HL-60 (cell line): ENCODE measurements around the gene PTPRT.

ENCODE experiments used
- GABPA ChIP-seq: IDR thresholded peaks from 2 replicates; pipeline ENCODE4 v1.6.1; 2012; ENCODE audit warnings: low read depth
- POLR2AphosphoS5 ChIP-seq: IDR thresholded peaks from 2 replicates; pipeline ENCODE4 v1.6.1; 2012; ENCODE audit warnings: low read depth
- TF ChIP-seq, protein P1 (sequence below): IDR thresholded peaks from one replicate; pipeline ENCODE4 v1.5.1; 2011; ENCODE audit warnings: low read length, control low read depth, inconsistent platforms; ENCODE audit not compliant: insufficient read depth

- TF ChIP-seq, protein P1, sequence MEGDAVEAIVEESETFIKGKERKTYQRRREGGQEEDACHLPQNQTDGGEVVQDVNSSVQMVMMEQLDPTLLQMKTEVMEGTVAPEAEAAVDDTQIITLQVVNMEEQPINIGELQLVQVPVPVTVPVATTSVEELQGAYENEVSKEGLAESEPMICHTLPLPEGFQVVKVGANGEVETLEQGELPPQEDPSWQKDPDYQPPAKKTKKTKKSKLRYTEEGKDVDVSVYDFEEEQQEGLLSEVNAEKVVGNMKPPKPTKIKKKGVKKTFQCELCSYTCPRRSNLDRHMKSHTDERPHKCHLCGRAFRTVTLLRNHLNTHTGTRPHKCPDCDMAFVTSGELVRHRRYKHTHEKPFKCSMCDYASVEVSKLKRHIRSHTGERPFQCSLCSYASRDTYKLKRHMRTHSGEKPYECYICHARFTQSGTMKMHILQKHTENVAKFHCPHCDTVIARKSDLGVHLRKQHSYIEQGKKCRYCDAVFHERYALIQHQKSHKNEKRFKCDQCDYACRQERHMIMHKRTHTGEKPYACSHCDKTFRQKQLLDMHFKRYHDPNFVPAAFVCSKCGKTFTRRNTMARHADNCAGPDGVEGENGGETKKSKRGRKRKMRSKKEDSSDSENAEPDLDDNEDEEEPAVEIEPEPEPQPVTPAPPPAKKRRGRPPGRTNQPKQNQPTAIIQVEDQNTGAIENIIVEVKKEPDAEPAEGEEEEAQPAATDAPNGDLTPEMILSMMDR = no peak
- TF ChIP-seq POLR2AphosphoS5 = no peak
- TF ChIP-seq GABPA = no peak
These were observed 435.0 kb downstream of the PTPRT start for GRCh38 chr20:42754706-42755105.
